K562 (cell line): ENCODE data around the gene STEAP1B. TPM values are rescaled to one million over a fixed set of nuclear protein-coding genes. Genes with fewer than 3 reads are reported as not detected.
A peak's percentile ranks its signal among the peaks of the same experiment; 100 is the strongest.

Experiments used
- ATAC-seq: fragments of 200-7000 bp; cut with Tn5 transposase; 3 replicates; pipeline ENCODE4 v1.9.1; 2020; ENCODE audit warnings: moderate library complexity
- BruUV-seq: library from RNA; stranded (reverse); fragments of 400-500 nt; replicated peaks from 2 replicates; lab custom pipeline; 2021; lab: Mats Ljungman, UMichigan
- CTCF ChIA-PET: fragments of 300-600 bp; formaldehyde crosslinking; extraction: SDS; loops from one replicate; lab custom pipeline; 2021; ENCODE audit warnings: low intra/inter-chr PET ratio; lab: Yijun Ruan, JAX
- POLR2A ChIA-PET: fragments of 300-600, 350-650 bp; sonication (Branson Sonifier 250); formaldehyde crosslinking; extraction: SDS; loops from one replicate; lab custom pipeline; 2021; ENCODE audit warnings: antibody characterized with exemption, inconsistent platforms; lab: Yijun Ruan, JAX
- DNase-seq, 4 experiments: peaks; one replicate each; pipeline versions ENCODE4 v3.0.0 to v3.0.0-alpha.2; 2011 to 2018; ENCODE audit warnings: low spot score in 3 of 4, mixed read lengths in 3 of 4; ENCODE audit errors: extremely low read depth in 1 of 4
- FAIRE-seq: peaks from 2 replicates; lab custom pipeline; 2011; peaks lifted over from hg19 to GRCh38; lab: Jason Lieb, UNC
- H2AFZ ChIP-seq: 2 replicates; pipeline ENCODE4 v1.6.0; 2011; ENCODE audit warnings: low read depth, low read length, control low read depth, inconsistent platforms
- H3K27ac ChIP-seq: fragments of 200-600 bp; 3 replicates; pipeline ENCODE4 v1.8.0; 2011; ENCODE audit warnings: low read depth, mild to moderate bottlenecking, control low read depth, inconsistent platforms, low read length, moderate library complexity, mixed read lengths; ENCODE audit errors: extremely low read depth
- H3K27me3 ChIP-seq, 2 experiments: fragments of 300-600 bp in 1 of 2; 2 replicates in 1 of 2; 3 replicates in 1 of 2; pipeline versions ENCODE4 v1.6.0 to v1.8.0; 2011; ENCODE audit warnings: inconsistent platforms in 2 of 2, low read length in 2 of 2, mild to moderate bottlenecking in 1 of 2, mixed read lengths in 1 of 2, moderate library complexity in 1 of 2; ENCODE audit not compliant: control insufficient read depth in 2 of 2, insufficient read depth in 2 of 2
- H3K36me3 ChIP-seq: fragments of 300-600 bp; 3 replicates; pipeline ENCODE4 v1.8.0; 2011; ENCODE audit warnings: mild to moderate bottlenecking, low read length, inconsistent platforms; ENCODE audit not compliant: control insufficient read depth, insufficient read depth
- H3K4me1 ChIP-seq, 2 experiments: fragments of 200-600 bp in 1 of 2; replicated peaks in 1 of 2; 2 replicates in 1 of 2; 3 replicates in 1 of 2; pipeline versions ENCODE4 v1.5.1 to v1.8.0; 2011; ENCODE audit warnings: inconsistent platforms in 2 of 2, low read length in 2 of 2, mild to moderate bottlenecking in 1 of 2, mixed read lengths in 1 of 2, moderate library complexity in 1 of 2; ENCODE audit not compliant: control insufficient read depth in 2 of 2, insufficient read depth in 2 of 2
- H3K4me2 ChIP-seq: 2 replicates; pipeline ENCODE4 v1.6.1; 2011; ENCODE audit warnings: low read length, control low read depth, inconsistent platforms, mixed read lengths; ENCODE audit not compliant: insufficient read depth
- H3K4me3 ChIP-seq: fragments of 200-600 bp; sonication (generic), shearing (Covaris generic); 2 replicates; pipeline ENCODE4 v1.5.1; 2016; ENCODE audit warnings: control low read depth, inconsistent platforms
- H3K79me2 ChIP-seq: fragments of 200-600 bp; 3 replicates; pipeline ENCODE4 v1.8.0; 2011; ENCODE audit warnings: low read length, inconsistent platforms; ENCODE audit not compliant: control insufficient read depth, insufficient read depth
- H3K9ac ChIP-seq, 2 experiments: 2 replicates each; pipeline versions ENCODE4 v1.6.0 to v1.6.1; 2011; ENCODE audit warnings: low read depth in 2 of 2, low read length in 2 of 2, control low read depth in 1 of 2, inconsistent platforms in 1 of 2, mild to moderate bottlenecking in 1 of 2, mixed read lengths in 1 of 2; ENCODE audit not compliant: insufficient read depth in 1 of 2
- H3K9me1 ChIP-seq: one replicate; pipeline ENCODE4 v1.6.0; 2011; ENCODE audit warnings: inconsistent platforms, mild to moderate bottlenecking, low read length, moderate library complexity; ENCODE audit not compliant: control insufficient read depth, insufficient read depth
- H3K9me3 ChIP-seq: replicated peaks from 2 replicates; pipeline ENCODE4 v1.5.1; 2011; ENCODE audit warnings: low read depth, low read length, inconsistent platforms; ENCODE audit not compliant: control insufficient read depth, insufficient read depth
- H4K20me1 ChIP-seq: replicated peaks from 2 replicates; pipeline ENCODE4 v1.6.1; 2011; ENCODE audit warnings: low read length, inconsistent platforms, mixed read lengths; ENCODE audit not compliant: control insufficient read depth, insufficient read depth
- ADNP ChIP-seq: fragments of 200-800 bp; sonication (Bioruptor generic); IDR thresholded peaks from 2 replicates; pipeline ENCODE4 v1.6.1; 2016; ENCODE audit warnings: missing genetic modification characterization, missing compliant biosample characterization
- BCOR ChIP-seq: fragments of 450-650 bp; IDR thresholded peaks from 2 replicates; pipeline ENCODE4 v1.6.1; 2016
- BHLHE40 ChIP-seq: IDR thresholded peaks from 2 replicates; pipeline ENCODE4 v1.6.1; 2011; ENCODE audit warnings: low read length, improper control_type of control experiment
- ETV6 ChIP-seq, 3 experiments: fragments of 150-350 bp in 1 of 3; sonication (generic) in 1 of 3; formaldehyde crosslinking in 1 of 3; IDR thresholded peaks; 2 replicates each; pipeline versions ENCODE4 v1.6.1 to v1.8.0; 2014 to 2022; ENCODE audit warnings: borderline replicate concordance in 2 of 3, low read depth in 2 of 3, antibody characterized with exemption in 1 of 3, low read length in 1 of 3, mild to moderate bottlenecking in 1 of 3, missing genetic modification reagents in 1 of 3
- KAT7 ChIP-seq: sonication (generic); formaldehyde crosslinking; IDR thresholded peaks from 2 replicates; pipeline ENCODE4 v1.8.0; 2022; ENCODE audit warnings: missing genetic modification reagents, mild to moderate bottlenecking, borderline replicate concordance
- KDM1A ChIP-seq, 2 experiments: fragments of 450-650 bp; IDR thresholded peaks; 2 replicates each; pipeline ENCODE4 v1.6.1; 2016; ENCODE audit warnings: mild to moderate bottlenecking in 2 of 2
- MAZ ChIP-seq, 2 experiments: fragments of 450-650 bp in 1 of 2; sonication (generic) in 1 of 2; formaldehyde crosslinking; IDR thresholded peaks in 1 of 2; conservative IDR thresholded peaks in 1 of 2; 2 replicates each; pipeline versions ENCODE4 v1.4.0 to v1.5.0; 2020; ENCODE audit warnings: mild to moderate bottlenecking in 1 of 2, missing genetic modification reagents in 1 of 2
- PURB ChIP-seq: sonication (generic); formaldehyde crosslinking; IDR thresholded peaks from 2 replicates; pipeline ENCODE4 v1.9.0; 2021; ENCODE audit warnings: low read depth, mild to moderate bottlenecking, missing genetic modification reagents
- RB1 ChIP-seq: fragments of 450-650 bp; IDR thresholded peaks from 2 replicates; pipeline ENCODE4 v1.6.1; 2017; ENCODE audit warnings: low read depth, mild to moderate bottlenecking
- RBM25 ChIP-seq: fragments of 200-400 bp; formaldehyde crosslinking; IDR thresholded peaks from 2 replicates; pipeline ENCODE4 v1.6.1; 2018; ENCODE audit warnings: low read length, low read depth, moderate library complexity; ENCODE audit not compliant: severe bottlenecking
- ZFP1 ChIP-seq: fragments of 450-650 bp; formaldehyde crosslinking; IDR thresholded peaks from 2 replicates; pipeline ENCODE4 v1.4.0; 2020; ENCODE audit warnings: mild to moderate bottlenecking, mixed read lengths
- ZNF445 ChIP-seq: fragments of 250-450 bp; sonication (Bioruptor Pico); IDR thresholded peaks from 2 replicates; pipeline ENCODE4 v1.4.0; 2020; ENCODE audit warnings: low read depth, mild to moderate bottlenecking, moderate library complexity
- WGBS: fragments of 100-300 bp; shearing (Covaris generic); methylation state at CpG from one replicate; pipeline ENCODE4 v1.1.6; 2016; ENCODE audit warnings: low coverage, mixed read lengths; ENCODE audit not compliant: insufficient coverage; ENCODE audit errors: missing lambda C conversion rate; 5-methylcytosine and 5-hydroxymethylcytosine counted together
- in situ Hi-C: fragments of 300-500 bp; cut with MboI; formaldehyde crosslinking; loops from 4 replicates; pipeline ENCODE4 v1.15.0; 2018; ENCODE audit warnings: inconsistent platforms, mixed read lengths
- intact Hi-C: fragments of 100-400 bp; cut with micrococcal nuclease; formaldehyde crosslinking; loops from 2 replicates; pipeline ENCODE4 v1.14.2; 2022
- polyA plus RNA-seq, 8 experiments: library from polyadenylated mRNA; depleted of rRNA in 4 of 8; stranded (reverse) in 5 of 8; unstranded in 3 of 8; fragments of >200 nt; fragmentation: Nextera tagmentation in 2 of 8; fragmentation: Illumina TruSeq in 1 of 8; extraction: Ambion mirVana in 2 of 8; extraction: Trizol in 1 of 8; gene quantifications; 2 replicates each; pipeline versions ENCODE4 v1.2.1 to v1.2.3, GENCODE V29; 2011 to 2014; ENCODE audit warnings: inconsistent platforms in 1 of 8, missing spikeins in 1 of 8
- total RNA-seq, 7 experiments: library from RNA; depleted of rRNA in 6 of 7; stranded (reverse); fragments of >200 nt in 6 of 7; fragmentation: Illumina TruSeq in 2 of 7; extraction: Trizol in 2 of 7; gene quantifications; 2 replicates each; pipeline versions ENCODE4 v1.2.1 to v1.2.3, GENCODE V29; 2011 to 2021; ENCODE audit warnings: low replicate concordance in 1 of 7
- TF ChIP-seq, protein P1 (sequence below): sonication (generic); formaldehyde crosslinking; IDR thresholded peaks from 2 replicates; pipeline ENCODE4 v1.8.0; 2022; ENCODE audit warnings: missing genetic modification reagents, mild to moderate bottlenecking, borderline replicate concordance
- TF ChIP-seq, protein P2 (sequence below): sonication (generic); IDR thresholded peaks from 2 replicates; pipeline ENCODE4 v1.6.1; 2016

STEAP1B gene
- total and polyA plus RNA-seq, 9 of the 15 experiments (the other 6 are each of a cell fraction or from before 2014, with no cell fraction given), result 20.0 to 38.5 (median 30.6) TPM

- Histone ChIP-seq H3K4me3 (no peak overlapping the region), H2AFZ (no peak overlapping the region), H3K9me1 (no peaks in the 10 kb centered on the region), H3K27me3 (no peaks in the 10 kb centered on the region), H3K79me2 (no peaks in the 10 kb centered on the region), H3K27ac (no peak overlapping the region), H3K9ac (no peak overlapping the region), H4K20me1 (no peaks in the 10 kb centered on the region), H3K36me3 (no peaks in the 10 kb centered on the region), H3K9me3 (no peaks in the 10 kb centered on the region), H3K4me2 (no peak overlapping the region), H3K4me1 (peaks cover 4 to 13% of the 10 kb centered on the region in 2 experiments; a peak in 4 of 5 replicates)
- ChIA-PET POLR2A (no interaction called here), CTCF (no interaction called here)
- ATAC-seq (no peak), DNase-seq (no peak), FAIRE-seq (no peak)
- intact Hi-C loops (no loop called here), in situ Hi-C loops (no loop called here)
- BruUV-seq, result no TSS peak
- TF ChIP-seq, protein P1, sequence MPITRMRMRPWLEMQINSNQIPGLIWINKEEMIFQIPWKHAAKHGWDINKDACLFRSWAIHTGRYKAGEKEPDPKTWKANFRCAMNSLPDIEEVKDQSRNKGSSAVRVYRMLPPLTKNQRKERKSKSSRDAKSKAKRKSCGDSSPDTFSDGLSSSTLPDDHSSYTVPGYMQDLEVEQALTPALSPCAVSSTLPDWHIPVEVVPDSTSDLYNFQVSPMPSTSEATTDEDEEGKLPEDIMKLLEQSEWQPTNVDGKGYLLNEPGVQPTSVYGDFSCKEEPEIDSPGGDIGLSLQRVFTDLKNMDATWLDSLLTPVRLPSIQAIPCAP (CRISPR knock-in tag), result no peak
- TF ChIP-seq BHLHE40 (no peak), KDM1A (IDR thresholded peaks at IDR 0.05) (peak; percentile 36 to 64; a peak in 3 of 4 replicates), RBM25 (peak; percentile 94), BCOR (peak; percentile 88), ADNP (peak; percentile 32; the same call in 1 of the 2 replicates)
- 43% methylated on average over 2 of the region's 2 CpGs for WGBS
Observed at GRCh38 chr7:22399546-22399945, 100.4 kb downstream of the STEAP1B start.

- Histone ChIP-seq H3K9me1 (no peaks in the 10 kb centered on the region), H3K9me3 (no peaks in the 10 kb centered on the region), H3K4me1 (peaks cover 4 to 18% of the 10 kb centered on the region in 2 experiments; a peak in 4 of 5 replicates), H3K27me3 (no peaks in the 10 kb centered on the region), H3K4me2 (no peak overlapping the region), H4K20me1 (no peaks in the 10 kb centered on the region), H3K79me2 (no peaks in the 10 kb centered on the region), H2AFZ (no peak overlapping the region), H3K4me3 (no peak overlapping the region), H3K36me3 (no peaks in the 10 kb centered on the region), H3K9ac (no peak overlapping the region), H3K27ac (no peak overlapping the region)
- intact Hi-C loops (no loop called here), in situ Hi-C loops (no loop called here)
- FAIRE-seq, result no peak
- CTCF ChIA-PET, result no interaction called here
- POLR2A ChIA-PET, result no interaction called here
- ATAC-seq, result no peak
- no peak for DNase-seq
- BruUV-seq, result no TSS peak
- TF ChIP-seq MAZ (CRISPR knock-in tag; conservative IDR thresholded peaks at IDR 0.05 in 1 of 2, IDR thresholded peaks at IDR 0.05 in 1 of 2), result no peak
- no peak for TF ChIP-seq RB1
- TF ChIP-seq, protein P2, sequence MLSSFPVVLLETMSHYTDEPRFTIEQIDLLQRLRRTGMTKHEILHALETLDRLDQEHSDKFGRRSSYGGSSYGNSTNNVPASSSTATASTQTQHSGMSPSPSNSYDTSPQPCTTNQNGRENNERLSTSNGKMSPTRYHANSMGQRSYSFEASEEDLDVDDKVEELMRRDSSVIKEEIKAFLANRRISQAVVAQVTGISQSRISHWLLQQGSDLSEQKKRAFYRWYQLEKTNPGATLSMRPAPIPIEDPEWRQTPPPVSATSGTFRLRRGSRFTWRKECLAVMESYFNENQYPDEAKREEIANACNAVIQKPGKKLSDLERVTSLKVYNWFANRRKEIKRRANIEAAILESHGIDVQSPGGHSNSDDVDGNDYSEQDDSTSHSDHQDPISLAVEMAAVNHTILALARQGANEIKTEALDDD, result no peak
- no peak for TF ChIP-seq ETV6 (IDR thresholded peaks at IDR 0.05; ENCODE audit: borderline replicate concordance in 1 of 2, low read depth in 2 of 2, low read length in 1 of 2)
- no peak for TF ChIP-seq ETV6 (CRISPR knock-in tag; IDR thresholded peaks at IDR 0.05; ENCODE audit: borderline replicate concordance)
- TF ChIP-seq PURB (CRISPR knock-in tag), result no peak
- no peak for TF ChIP-seq ZNF445 (CRISPR knock-in tag)
- TF ChIP-seq ZFP1 (CRISPR knock-in tag), result no peak
- no peak for TF ChIP-seq KAT7 (CRISPR knock-in tag)
Observed at GRCh38 chr7:22399091-22399490, 100.9 kb downstream of the STEAP1B start.
